Suppressor macrophage treated with lipopolysaccharide for 4 hours (primary cell): ENCODE results near the gene GPC5.

Experiments used
- DNase-seq: peaks from one replicate; pipeline ENCODE4 v3.0.0-alpha.2; 2020

Gene GPC5

GRCh38 chr13:91904597-91904996 is 506.2 kb downstream of the GPC5 start:
- no peak for DNase-seq

- no peak for DNase-seq
These were observed 509.0 kb downstream of the GPC5 start for GRCh38 chr13:91907398-91907797.

- DNase-seq = no peak
These were observed 511.2 kb downstream of the GPC5 start for GRCh38 chr13:91909617-91910016.

- no peak for DNase-seq
These were observed 524.7 kb downstream of the GPC5 start for GRCh38 chr13:91922969-91923592.

- no peak for DNase-seq
These were observed 532.3 kb downstream of the GPC5 start for GRCh38 chr13:91930687-91931086.

GRCh38 chr13:91934354-91934753 is 535.9 kb downstream of the GPC5 start:
- no peak for DNase-seq

GRCh38 chr13:91946498-91947070 is 548.2 kb downstream of the GPC5 start:
- DNase-seq = no peak

GRCh38 chr13:91948736-91949135 is 550.3 kb downstream of the GPC5 start:
- DNase-seq = no peak

GRCh38 chr13:91950803-91951202 is 552.4 kb downstream of the GPC5 start:
- no peak for DNase-seq

GRCh38 chr13:91955546-91956355 is 557.3 kb downstream of the GPC5 start:
- DNase-seq = no peak

GRCh38 chr13:91960947-91961346 is 562.5 kb downstream of the GPC5 start:
- no peak for DNase-seq

- DNase-seq = no peak
These were observed 564.5 kb downstream of the GPC5 start for GRCh38 chr13:91962946-91963345.

GRCh38 chr13:91965511-91965910 is 567.1 kb downstream of the GPC5 start:
- DNase-seq = no peak

GRCh38 chr13:91978571-91978970 is 580.1 kb downstream of the GPC5 start:
- DNase-seq = no peak

- DNase-seq = no peak
These were observed 588.5 kb downstream of the GPC5 start for GRCh38 chr13:91986761-91987483.

GRCh38 chr13:91988331-91988730 is 589.9 kb downstream of the GPC5 start:
- DNase-seq = no peak

- DNase-seq = no peak
These were observed 614.4 kb downstream of the GPC5 start for GRCh38 chr13:92012787-92013186.

- no peak for DNase-seq
These were observed 619.3 kb downstream of the GPC5 start for GRCh38 chr13:92017737-92018136.

- no peak for DNase-seq
These were observed 630.3 kb downstream of the GPC5 start for GRCh38 chr13:92028695-92029094.

- DNase-seq = no peak
These were observed 631.2 kb downstream of the GPC5 start for GRCh38 chr13:92029641-92030040.

- no peak for DNase-seq
These were observed 640.5 kb downstream of the GPC5 start for GRCh38 chr13:92038905-92039304.

GRCh38 chr13:92042522-92042921 is 644.1 kb downstream of the GPC5 start:
- DNase-seq = no peak

- no peak for DNase-seq
These were observed 645.9 kb downstream of the GPC5 start for GRCh38 chr13:92044351-92044750.

GRCh38 chr13:92054389-92054788 is 656.0 kb downstream of the GPC5 start:
- DNase-seq = no peak
